Endothelial cell of umbilical vein (primary cell): ENCODE results near the gene MAP1LC3C. TPM values are rescaled to one million over a fixed set of nuclear protein-coding genes. Genes with fewer than 3 reads are reported as not detected.

ENCODE experiments used
- BruUV-seq: library from RNA; stranded (reverse); fragments of 400-500 nt; replicated peaks from 2 replicates; lab custom pipeline; 2021; lab: Mats Ljungman, UMichigan
- CTCF ChIA-PET: fragments of 300-600, 350-600 bp; sonication (Branson Sonifier 250); formaldehyde crosslinking; loops from one replicate; lab custom pipeline; 2021; ENCODE audit warnings: antibody characterized with exemption, inconsistent platforms; lab: Charles Lee
- POLR2A ChIA-PET: fragments of 300-600, 350-600 bp; sonication (Branson Sonifier 250); formaldehyde crosslinking; loops from one replicate; lab custom pipeline; 2021; ENCODE audit warnings: antibody characterized with exemption, inconsistent platforms; lab: Charles Lee
- DNase-seq: peaks from one replicate; pipeline ENCODE4 v3.0.0-alpha.2; 2011; ENCODE audit warnings: low read depth, low spot score
- FAIRE-seq: peaks from 2 replicates; lab custom pipeline; 2011; peaks lifted over from hg19 to GRCh38; lab: Jason Lieb, UNC
- H2AFZ ChIP-seq: 2 replicates; pipeline ENCODE4 v1.6.0; 2012; ENCODE audit warnings: low read depth, low read length, control low read depth, inconsistent platforms
- H3K27ac ChIP-seq: 2 replicates; pipeline ENCODE4 v1.5.1; 2011; ENCODE audit warnings: low read depth, mild to moderate bottlenecking, control low read depth, low read length, moderate library complexity; ENCODE audit not compliant: insufficient read depth
- H3K27me3 ChIP-seq, 2 experiments: 2 replicates each; pipeline versions ENCODE4 v1.6.0 to v1.6.1; 2011; ENCODE audit warnings: low read length in 2 of 2, mixed read lengths in 1 of 2; ENCODE audit not compliant: control insufficient read depth in 2 of 2, insufficient read depth in 2 of 2
- H3K36me3 ChIP-seq, 2 experiments: 2 replicates in 1 of 2; 3 replicates in 1 of 2; pipeline ENCODE4 v1.5.1; 2011; ENCODE audit warnings: low read length in 2 of 2, mild to moderate bottlenecking in 1 of 2, moderate library complexity in 1 of 2; ENCODE audit not compliant: control insufficient read depth in 2 of 2, insufficient read depth in 2 of 2; ENCODE audit errors: extremely low read depth in 1 of 2
- H3K4me1 ChIP-seq: 3 replicates; pipeline ENCODE4 v1.5.1; 2011; ENCODE audit warnings: mild to moderate bottlenecking, low read length; ENCODE audit not compliant: control insufficient read depth, insufficient read depth; ENCODE audit errors: extremely low read depth
- H3K4me2 ChIP-seq: 2 replicates; pipeline ENCODE4 v1.6.1; 2011; ENCODE audit warnings: low read length, control low read depth, mixed read lengths; ENCODE audit not compliant: insufficient read depth
- H3K4me3 ChIP-seq, 3 experiments: fragments of 200-600 bp in 1 of 3; sonication (generic), shearing (Covaris generic) in 1 of 3; replicated peaks in 1 of 3; 2 replicates each; pipeline ENCODE4 v1.5.1; 2011 to 2016; ENCODE audit warnings: control low read depth in 3 of 3, low read length in 3 of 3, mild to moderate bottlenecking in 2 of 3, inconsistent platforms in 1 of 3, low read depth in 1 of 3, moderate library complexity in 1 of 3; ENCODE audit not compliant: insufficient read depth in 1 of 3
- H3K79me2 ChIP-seq: 2 replicates; pipeline ENCODE4 v1.6.0; 2012; ENCODE audit warnings: low read length, inconsistent platforms; ENCODE audit not compliant: control insufficient read depth, insufficient read depth
- H3K9ac ChIP-seq: replicated peaks from 2 replicates; pipeline ENCODE3; 2011; ENCODE audit warnings: low read length, control low read depth; ENCODE audit not compliant: insufficient read depth; ENCODE audit errors: extremely low read depth
- H3K9me1 ChIP-seq: replicated peaks from 3 replicates; pipeline ENCODE4 v1.6.0; 2011; ENCODE audit warnings: mild to moderate bottlenecking, low read length; ENCODE audit not compliant: control insufficient read depth, insufficient read depth; ENCODE audit errors: extremely low read depth
- H3K9me3 ChIP-seq: replicated peaks from 2 replicates; pipeline ENCODE4 v1.5.1; 2012; ENCODE audit warnings: low read length, inconsistent platforms; ENCODE audit not compliant: control insufficient read depth, insufficient read depth
- H4K20me1 ChIP-seq: replicated peaks from 2 replicates; pipeline ENCODE3; 2011; ENCODE audit warnings: mild to moderate bottlenecking, low read length; ENCODE audit not compliant: control insufficient read depth, insufficient read depth; ENCODE audit errors: extremely low read depth
- EZH2 ChIP-seq: IDR thresholded peaks from 2 replicates; pipeline ENCODE4 v1.6.1; 2012; ENCODE audit warnings: borderline replicate concordance, low read depth, mild to moderate bottlenecking, moderate library complexity, low read length, inconsistent platforms; ENCODE audit not compliant: severe bottlenecking
- FOS ChIP-seq: IDR thresholded peaks from 2 replicates; pipeline ENCODE4 v1.6.1; 2011; ENCODE audit warnings: mild to moderate bottlenecking, low read length, moderate library complexity, borderline replicate concordance; ENCODE audit not compliant: insufficient read depth
- JUN ChIP-seq: IDR thresholded peaks from 2 replicates; pipeline ENCODE4 v1.6.1; 2011; ENCODE audit warnings: borderline replicate concordance, low read depth; ENCODE audit not compliant: insufficient read length, insufficient read depth
- POLR2AphosphoS5 ChIP-seq: IDR thresholded peaks from 2 replicates; pipeline ENCODE4 v1.6.1; 2012; ENCODE audit warnings: low read depth, mild to moderate bottlenecking, control low read depth, low read length, moderate library complexity; ENCODE audit not compliant: insufficient read depth
- dilution Hi-C: fragments of 300-500 bp; cut with MboI; formaldehyde crosslinking; loops from one replicate; pipeline ENCODE4 v1.15.0; 2019; ENCODE audit warnings: low sequenced_read_pairs; ENCODE audit not compliant: extremely low pct_ligation_motif_present
- intact Hi-C: fragments of 100-400 bp; cut with micrococcal nuclease; formaldehyde crosslinking; loops from one replicate; pipeline ENCODE4 v1.10.0; 2022
- polyA plus RNA-seq, 4 experiments: library from polyadenylated mRNA; depleted of rRNA in 3 of 4; stranded (reverse) in 3 of 4; unstranded in 1 of 4; fragments of >200 nt; gene quantifications; 2 replicates each; pipeline versions ENCODE4 v1.2.1 to v1.2.3, GENCODE V29; 2011 to 2012; ENCODE audit warnings: missing spikeins in 1 of 4
- total RNA-seq: library from RNA; stranded (reverse); gene quantifications from 2 replicates; pipeline ENCODE4 v1.2.3, GENCODE V29; 2021
- TF ChIP-seq, protein P1 (sequence below), 2 donors: IDR thresholded peaks; 1 replicate in 1 of 2; 2 replicates in 1 of 2; pipeline ENCODE4 v1.5.1; 2011; ENCODE audit warnings: low read length in 2 of 2, mild to moderate bottlenecking in 2 of 2, moderate library complexity in 2 of 2, control low read depth in 1 of 2, inconsistent platforms in 1 of 2, low read depth in 1 of 2; ENCODE audit not compliant: insufficient read depth in 1 of 2; ENCODE audit errors: extremely low read depth in 1 of 2

MAP1LC3C gene
- total and polyA plus RNA-seq, 2 donors (not counting 3 experiments of a cell fraction or from before 2014, with no cell fraction given), result not detected

DNA sequence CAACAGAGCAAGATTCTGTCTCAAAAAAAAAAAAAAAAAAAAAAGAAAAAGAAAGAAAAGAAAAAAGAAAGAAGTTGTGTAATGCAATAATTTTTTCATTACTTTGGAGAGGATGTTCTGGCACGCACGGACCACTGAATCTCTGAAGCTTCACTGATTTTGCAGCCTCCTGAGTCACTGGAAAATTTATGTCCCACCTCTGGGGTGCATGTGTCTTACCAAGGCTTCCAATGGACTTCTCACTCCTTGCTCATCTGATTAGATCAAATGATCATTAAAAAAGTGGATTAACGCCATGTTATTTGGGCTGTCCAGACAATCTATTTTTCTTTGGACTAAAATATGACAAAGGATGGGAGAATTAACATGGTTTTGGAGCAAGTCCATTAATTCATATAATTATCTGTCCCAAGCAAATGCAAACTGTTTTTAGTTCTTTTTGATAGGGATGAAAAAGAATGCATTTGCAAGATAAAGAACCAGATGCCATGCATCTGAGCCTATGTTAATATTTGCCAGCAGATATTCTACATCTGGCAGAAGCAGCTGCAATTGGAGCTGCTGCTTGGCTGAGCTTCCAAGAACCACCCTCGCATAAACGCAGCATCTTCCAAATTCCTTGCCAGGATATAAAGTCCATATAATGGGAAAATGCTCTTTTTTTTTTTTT, 10.1 kb upstream of the MAP1LC3C start:
- no peak overlapping the region for H2AFZ ChIP-seq
- BruUV-seq, result no TSS peak
- dilution Hi-C loops (no loop called here), intact Hi-C loops (no loop called here)
- no peaks in the 10 kb centered on the region for H3K9me3 ChIP-seq
- H3K79me2 ChIP-seq, result no peaks in the 10 kb centered on the region
- DNase-seq (no peak), FAIRE-seq (no peak)
- ChIA-PET CTCF (interaction anchor here (1.0 kb wide), 1 partner anchor 12 kb away, joined by 3 read pairs; no protein-coding TSS in a partner anchor), POLR2A (no interaction called here)
- no peaks in the 10 kb centered on the region for H3K36me3 ChIP-seq
- H3K27ac ChIP-seq, result no peak overlapping the region
- H3K4me2 ChIP-seq, result no peak overlapping the region
- TF ChIP-seq JUN, result no peak
- no peak for TF ChIP-seq FOS
- TF ChIP-seq EZH2, result no peak
- TF ChIP-seq, protein P1, sequence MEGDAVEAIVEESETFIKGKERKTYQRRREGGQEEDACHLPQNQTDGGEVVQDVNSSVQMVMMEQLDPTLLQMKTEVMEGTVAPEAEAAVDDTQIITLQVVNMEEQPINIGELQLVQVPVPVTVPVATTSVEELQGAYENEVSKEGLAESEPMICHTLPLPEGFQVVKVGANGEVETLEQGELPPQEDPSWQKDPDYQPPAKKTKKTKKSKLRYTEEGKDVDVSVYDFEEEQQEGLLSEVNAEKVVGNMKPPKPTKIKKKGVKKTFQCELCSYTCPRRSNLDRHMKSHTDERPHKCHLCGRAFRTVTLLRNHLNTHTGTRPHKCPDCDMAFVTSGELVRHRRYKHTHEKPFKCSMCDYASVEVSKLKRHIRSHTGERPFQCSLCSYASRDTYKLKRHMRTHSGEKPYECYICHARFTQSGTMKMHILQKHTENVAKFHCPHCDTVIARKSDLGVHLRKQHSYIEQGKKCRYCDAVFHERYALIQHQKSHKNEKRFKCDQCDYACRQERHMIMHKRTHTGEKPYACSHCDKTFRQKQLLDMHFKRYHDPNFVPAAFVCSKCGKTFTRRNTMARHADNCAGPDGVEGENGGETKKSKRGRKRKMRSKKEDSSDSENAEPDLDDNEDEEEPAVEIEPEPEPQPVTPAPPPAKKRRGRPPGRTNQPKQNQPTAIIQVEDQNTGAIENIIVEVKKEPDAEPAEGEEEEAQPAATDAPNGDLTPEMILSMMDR (IDR thresholded peaks at IDR 0.05; ENCODE audit: extremely low read depth in 1 of 2, insufficient read depth in 1 of 2, low read depth in 1 of 2, low read length in 2 of 2), result no peak
- no peak for TF ChIP-seq POLR2AphosphoS5
- H3K27me3 ChIP-seq, result no peaks in the 10 kb centered on the region
- H3K9me1 ChIP-seq, result no peaks in the 10 kb centered on the region
- no peaks in the 10 kb centered on the region for H3K4me1 ChIP-seq
- H3K9ac ChIP-seq, result no peak overlapping the region
- H3K4me3 ChIP-seq, result no peak overlapping the region
- no peaks in the 10 kb centered on the region for H4K20me1 ChIP-seq
